GM12878 (cell line): Measurements from ENCODE around the gene TGFBR1. TPM values are rescaled to one million over a fixed set of nuclear protein-coding genes. Genes with fewer than 3 reads are reported as not detected.

Experiments
- ATAC-seq: fragments of 200-7000 bp; cut with Tn5 transposase; 3 replicates; pipeline ENCODE4 v1.9.1; 2020; ENCODE audit warnings: mild to moderate bottlenecking, moderate library complexity
- BruUV-seq: library from RNA; stranded (reverse); fragments of 400-500 nt; replicated peaks from 2 replicates; lab custom pipeline; 2021; lab: Mats Ljungman, UMichigan
- CTCF ChIA-PET: fragments of 300-600 bp; sonication (Branson Sonifier 250); formaldehyde crosslinking; extraction: SDS; loops from one replicate; lab custom pipeline; 2021; ENCODE audit warnings: inconsistent platforms; lab: Yijun Ruan, JAX
- POLR2A ChIA-PET: fragments of 350-600 bp; formaldehyde crosslinking; extraction: SDS; loops from one replicate; lab custom pipeline; 2021; ENCODE audit warnings: inconsistent platforms; lab: Charles Lee
- RAD21 ChIA-PET: fragments of 300-600 bp; sonication (Branson Sonifier 250); formaldehyde crosslinking; loops from one replicate; lab custom pipeline; 2023; ENCODE audit warnings: antibody characterized with exemption; ENCODE audit not compliant: unreplicated experiment; lab: Charles Lee
- SMC1A ChIA-PET: fragments of 300-600 bp; sonication (Branson Sonifier 250); formaldehyde crosslinking; loops from one replicate; lab custom pipeline; 2023; ENCODE audit not compliant: unreplicated experiment, uncharacterized antibody; lab: Charles Lee
- DNase-seq: peaks from one replicate; pipeline ENCODE4 v3.0.0-alpha.2; 2011; ENCODE audit warnings: low read depth, low spot score
- FAIRE-seq: peaks from 3 replicates; lab custom pipeline; 2011; peaks lifted over from hg19 to GRCh38; lab: Jason Lieb, UNC
- H2AFZ ChIP-seq: 2 replicates; pipeline ENCODE4 v1.6.0; 2011; ENCODE audit warnings: low read depth, low read length, control low read depth; ENCODE audit not compliant: control insufficient read depth
- H3K27ac ChIP-seq: 2 replicates; pipeline ENCODE4 v1.5.1; 2011; ENCODE audit warnings: control low read depth; ENCODE audit not compliant: control insufficient read depth, insufficient read depth
- H3K27me3 ChIP-seq, 2 experiments: replicated peaks in 1 of 2; 2 replicates each; pipeline versions ENCODE4 v1.6.0 to v1.6.1; 2011; ENCODE audit warnings: low read length in 1 of 2; ENCODE audit not compliant: control insufficient read depth in 2 of 2, insufficient read depth in 2 of 2
- H3K36me3 ChIP-seq, 2 experiments: 2 replicates each; pipeline ENCODE4 v1.5.1; 2011; ENCODE audit warnings: low read length in 1 of 2; ENCODE audit not compliant: control insufficient read depth in 2 of 2, insufficient read depth in 2 of 2
- H3K4me1 ChIP-seq: 2 replicates; pipeline ENCODE4 v1.6.1; 2011; ENCODE audit warnings: mild to moderate bottlenecking, low read length, moderate library complexity, mixed read lengths; ENCODE audit not compliant: control insufficient read depth, insufficient read depth
- H3K4me2 ChIP-seq: 2 replicates; pipeline ENCODE4 v1.6.0; 2011; ENCODE audit warnings: control low read depth; ENCODE audit not compliant: control insufficient read depth, insufficient read depth
- H3K4me3 ChIP-seq: fragments of 200-600 bp; sonication (generic); 2 replicates; pipeline ENCODE4 v1.5.1; 2016
- H3K79me2 ChIP-seq: 2 replicates; pipeline ENCODE4 v1.6.0; 2011; ENCODE audit warnings: low read length; ENCODE audit not compliant: control insufficient read depth, insufficient read depth
- H3K9ac ChIP-seq: 2 replicates; pipeline ENCODE4 v1.8.0; 2011; ENCODE audit warnings: low read length, control low read depth, mixed read lengths; ENCODE audit not compliant: control insufficient read depth, insufficient read depth
- H3K9me3 ChIP-seq: replicated peaks from 3 replicates; pipeline ENCODE4 v1.5.1; 2011; ENCODE audit warnings: mild to moderate bottlenecking, low read length; ENCODE audit not compliant: control insufficient read depth, insufficient read depth
- H4K20me1 ChIP-seq: 2 replicates; pipeline ENCODE4 v1.6.0; 2011; ENCODE audit not compliant: control insufficient read depth, insufficient read depth
- BACH1 ChIP-seq: fragments of 450-650 bp; IDR thresholded peaks from 2 replicates; pipeline ENCODE4 v1.6.1; 2017; ENCODE audit warnings: mild to moderate bottlenecking, borderline replicate concordance
- BHLHE40 ChIP-seq, 2 experiments: fragments of 450-650 bp in 1 of 2; IDR thresholded peaks; 2 replicates each; pipeline ENCODE4 v1.6.1; 2011 to 2017; ENCODE audit warnings: low read depth in 2 of 2, borderline replicate concordance in 1 of 2, improper control_type of control experiment in 1 of 2, low read length in 1 of 2, mild to moderate bottlenecking in 1 of 2
- CREB1 ChIP-seq: IDR thresholded peaks from 2 replicates; pipeline ENCODE4 v1.6.1; 2012; ENCODE audit warnings: low read depth, mild to moderate bottlenecking, inconsistent platforms
- HDAC6 ChIP-seq: fragments of 200-600 bp; sonication (generic); IDR thresholded peaks from one replicate; pipeline ENCODE4 v1.8.0; 2017; ENCODE audit warnings: antibody characterized with exemption; ENCODE audit not compliant: unreplicated experiment
- NFXL1 ChIP-seq: fragments of 450-650 bp; IDR thresholded peaks from 2 replicates; pipeline ENCODE4 v1.6.1; 2017; ENCODE audit warnings: antibody characterized with exemption, mild to moderate bottlenecking, borderline replicate concordance
- PAX5 ChIP-seq: IDR thresholded peaks from 2 replicates; pipeline ENCODE4 v1.6.1; 2011; ENCODE audit warnings: low read depth, low read length, borderline replicate concordance
- POLR2AphosphoS2 ChIP-seq: IDR thresholded peaks from 2 replicates; pipeline ENCODE4 v1.6.1; 2011; ENCODE audit warnings: low read depth, mild to moderate bottlenecking, low read length, improper control_type of control experiment, moderate library complexity
- POU2F2 ChIP-seq: IDR thresholded peaks from 3 replicates; pipeline ENCODE4 v1.6.1; 2011; ENCODE audit warnings: low read depth, mild to moderate bottlenecking, low read length, borderline replicate concordance
- YY1 ChIP-seq: IDR thresholded peaks from 2 replicates; pipeline ENCODE4 v1.6.1; 2011; ENCODE audit warnings: low read depth, mild to moderate bottlenecking, low read length
- ZZZ3 ChIP-seq: IDR thresholded peaks from 2 replicates; pipeline ENCODE4 v1.6.1; 2011; ENCODE audit warnings: low read depth; ENCODE audit not compliant: control insufficient read depth, insufficient read length
- WGBS: methylation state at CpG from one replicate; pipeline ENCODE4 v1.1.6; 2016; ENCODE audit warnings: low lambda C conversion rate; ENCODE audit not compliant: insufficient replicate concordance, insufficient coverage; ENCODE audit errors: missing lambda C conversion rate; 5-methylcytosine and 5-hydroxymethylcytosine counted together
- in situ Hi-C: fragments of 300-500 bp; cut with MboI; formaldehyde crosslinking; loops from 9 replicates; pipeline ENCODE4 v1.14.3; 2018; ENCODE audit warnings: mixed read lengths
- intact Hi-C: fragments of 100-400 bp; cut with micrococcal nuclease; formaldehyde crosslinking; loops from one replicate; pipeline ENCODE4 v1.14.2; 2022; ENCODE audit not compliant: unreplicated experiment
- polyA plus RNA-seq, 11 experiments: library from polyadenylated mRNA; depleted of rRNA in 4 of 11; unstranded in 6 of 11; stranded (reverse) in 5 of 11; fragments of >200 nt; fragmentation: Nextera tagmentation in 4 of 11; fragmentation: Illumina TruSeq in 1 of 11; extraction: Ambion mirVana in 4 of 11; extraction: Trizol in 1 of 11; gene quantifications; 1 replicate in 1 of 11; 2 replicates in 10 of 11; pipeline versions ENCODE4 v1.2.1 to v1.2.3, GENCODE V29; 2011 to 2016; ENCODE audit warnings: inconsistent platforms in 2 of 11, missing spikeins in 2 of 11, low read depth in 1 of 11
- total RNA-seq, 4 experiments: library from RNA; depleted of rRNA in 3 of 4; stranded (reverse); fragments of >200 nt in 3 of 4; fragmentation: Illumina TruSeq in 1 of 4; extraction: Trizol in 1 of 4; gene quantifications; 2 replicates each; pipeline versions ENCODE4 v1.2.1 to v1.2.3, GENCODE V29; 2013 to 2021
- TF ChIP-seq, protein P1 (sequence below): fragments of 450-650 bp; IDR thresholded peaks from 2 replicates; pipeline ENCODE4 v1.6.1; 2017; ENCODE audit warnings: mild to moderate bottlenecking
- TF ChIP-seq, protein P2 (sequence below): IDR thresholded peaks from 2 replicates; pipeline ENCODE4 v1.6.1; 2011; ENCODE audit warnings: low read depth, low read length, improper control_type of control experiment, borderline replicate concordance

Gene TGFBR1
- total and polyA plus RNA-seq, 10 of the 15 experiments (the other 5 are each of a cell fraction or from before 2014, with no cell fraction given) = 2.9 to 27.2 (median 16.6) TPM

DNA sequence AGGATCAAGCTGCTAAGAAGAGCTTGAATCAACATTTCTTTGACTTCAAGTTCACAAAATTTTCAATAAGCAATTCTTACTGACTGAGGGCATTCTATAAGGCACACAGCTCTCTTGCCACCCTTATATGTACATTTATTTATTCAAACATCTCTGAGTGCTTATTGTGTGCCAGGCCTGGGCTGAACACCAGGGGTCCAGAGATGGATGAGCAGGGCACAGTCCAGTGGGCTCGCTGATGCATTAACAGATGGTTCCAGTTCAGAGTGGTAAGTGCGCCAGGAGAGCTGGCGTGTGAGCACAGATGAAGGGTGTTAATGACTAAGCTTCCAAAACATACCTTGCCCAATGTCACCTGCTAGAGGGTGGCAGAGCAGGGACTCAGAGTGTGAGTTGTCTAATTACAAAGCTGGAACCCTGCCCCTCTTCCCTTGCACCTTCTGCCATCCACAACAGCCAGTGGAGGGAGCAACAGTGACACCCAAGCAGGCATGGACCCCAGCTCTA lies 92.3 kb downstream of the TGFBR1 start:
- Histone ChIP-seq H3K27me3 (no peaks in the 10 kb centered on the region), H3K79me2 (no peaks in the 10 kb centered on the region), H3K4me2 (no peak overlapping the region), H4K20me1 (no peaks in the 10 kb centered on the region), H3K4me1 (peaks cover 34% of the 10 kb centered on the region), H3K9ac (no peak overlapping the region), H3K36me3 (no peaks in the 10 kb centered on the region), H3K9me3 (peaks cover 1% of the 10 kb centered on the region; the same call in 2 of the 3 replicates), H2AFZ (peak overlapping the region; percentile 19; the same call in 1 of the 2 replicates), H3K4me3 (no peak overlapping the region), H3K27ac (no peak overlapping the region)
- in situ Hi-C loops (no loop called here), intact Hi-C loops (no loop called here)
- CTCF ChIA-PET = interaction anchor here (0.8 to 8.6 kb wide), 10 partner anchors 12 to 99 kb away, joined by 3 to 96 read pairs (median 4); partner anchors contain the start of genes ALG2 and SEC61B
- POLR2A ChIA-PET = interaction anchor here (0.6 to 3.7 kb wide), 13 partner anchors 8 to 228 kb away, joined by 3 to 20 read pairs (median 4); partner anchors contain the start of genes ALG2 and SEC61B
- TF ChIP-seq PAX5 = 0 out of 2 replicates have a peak, but pooled peaks have one; percentile 11
- TF ChIP-seq CREB1 = no peak
- 67% methylated on average over 3 of the region's 3 CpGs for WGBS
- FAIRE-seq (no peak), DNase-seq (no peak), ATAC-seq (peak; percentile 31)
- SMC1A ChIA-PET = interaction anchor here (0.6 to 6.1 kb wide), 16 partner anchors 11 to 79 kb away, joined by 3 to 68 read pairs (median 4); partner anchors contain the start of genes ALG2 and SEC61B
- no TSS peak for BruUV-seq
- RAD21 ChIA-PET = interaction anchor here (1.0 to 2.9 kb wide), 9 partner anchors 8 to 37 kb away, joined by 3 to 18 read pairs (median 6); partner anchors contain the start of genes ALG2 and SEC61B

DNA sequence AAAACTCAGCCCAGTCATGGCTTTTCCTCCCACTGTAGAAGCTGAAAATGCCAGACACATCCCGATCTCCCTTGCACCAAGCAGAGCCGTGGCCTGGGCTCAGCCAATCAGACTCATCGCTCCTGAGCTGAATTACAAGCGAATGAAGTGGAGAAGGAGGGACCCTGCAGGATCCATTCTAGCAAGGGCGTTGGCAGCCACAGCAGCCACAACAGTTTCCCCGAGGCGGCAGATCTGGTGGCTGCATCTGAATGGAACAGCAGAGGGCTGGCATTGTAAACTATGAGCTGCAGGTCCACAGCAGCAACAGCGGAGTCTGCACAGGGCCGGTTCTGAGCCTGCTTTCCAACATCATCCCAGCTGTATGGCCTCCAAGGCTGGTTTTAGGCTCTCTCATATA lies 93.1 kb downstream of the TGFBR1 start:
- FAIRE-seq = no peak
- TF ChIP-seq, protein P1, sequence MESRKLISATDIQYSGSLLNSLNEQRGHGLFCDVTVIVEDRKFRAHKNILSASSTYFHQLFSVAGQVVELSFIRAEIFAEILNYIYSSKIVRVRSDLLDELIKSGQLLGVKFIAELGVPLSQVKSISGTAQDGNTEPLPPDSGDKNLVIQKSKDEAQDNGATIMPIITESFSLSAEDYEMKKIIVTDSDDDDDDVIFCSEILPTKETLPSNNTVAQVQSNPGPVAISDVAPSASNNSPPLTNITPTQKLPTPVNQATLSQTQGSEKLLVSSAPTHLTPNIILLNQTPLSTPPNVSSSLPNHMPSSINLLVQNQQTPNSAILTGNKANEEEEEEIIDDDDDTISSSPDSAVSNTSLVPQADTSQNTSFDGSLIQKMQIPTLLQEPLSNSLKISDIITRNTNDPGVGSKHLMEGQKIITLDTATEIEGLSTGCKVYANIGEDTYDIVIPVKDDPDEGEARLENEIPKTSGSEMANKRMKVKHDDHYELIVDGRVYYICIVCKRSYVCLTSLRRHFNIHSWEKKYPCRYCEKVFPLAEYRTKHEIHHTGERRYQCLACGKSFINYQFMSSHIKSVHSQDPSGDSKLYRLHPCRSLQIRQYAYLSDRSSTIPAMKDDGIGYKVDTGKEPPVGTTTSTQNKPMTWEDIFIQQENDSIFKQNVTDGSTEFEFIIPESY = no peak
- TF ChIP-seq BACH1 = no peak
- TF ChIP-seq YY1 = no peak
- TF ChIP-seq POLR2AphosphoS2 = no peak
- TF ChIP-seq POU2F2 = no peak
- no peak for TF ChIP-seq HDAC6
- TF ChIP-seq, protein P2, sequence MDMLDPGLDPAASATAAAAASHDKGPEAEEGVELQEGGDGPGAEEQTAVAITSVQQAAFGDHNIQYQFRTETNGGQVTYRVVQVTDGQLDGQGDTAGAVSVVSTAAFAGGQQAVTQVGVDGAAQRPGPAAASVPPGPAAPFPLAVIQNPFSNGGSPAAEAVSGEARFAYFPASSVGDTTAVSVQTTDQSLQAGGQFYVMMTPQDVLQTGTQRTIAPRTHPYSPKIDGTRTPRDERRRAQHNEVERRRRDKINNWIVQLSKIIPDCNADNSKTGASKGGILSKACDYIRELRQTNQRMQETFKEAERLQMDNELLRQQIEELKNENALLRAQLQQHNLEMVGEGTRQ = no peak
- no peak for TF ChIP-seq ZZZ3
- TF ChIP-seq BHLHE40 (IDR thresholded peaks at IDR 0.05; ENCODE audit: borderline replicate concordance in 1 of 2, low read depth in 2 of 2, low read length in 1 of 2) = no peak
- TF ChIP-seq NFXL1 = no peak

More for the DNA sequence above, 93.1 kb downstream of the TGFBR1 start:
- ATAC-seq = no peak
- ChIA-PET SMC1A (interaction anchor here (0.6 to 6.1 kb wide), 14 partner anchors 11 to 80 kb away, joined by 3 to 68 read pairs (median 4); partner anchors contain the start of genes ALG2 and SEC61B), POLR2A (interaction anchor here (0.6 to 3.7 kb wide), 9 partner anchors 10 to 789 kb away, joined by 3 to 20 read pairs (median 4); partner anchors contain the start of genes ALG2 and SEC61B), CTCF (interaction anchor here (0.7 to 8.6 kb wide), 7 partner anchors 13 to 98 kb away, joined by 3 to 96 read pairs (median 4); partner anchors contain the start of genes ALG2 and SEC61B), RAD21 (interaction anchor here (1.0 to 2.9 kb wide), 7 partner anchors 9 to 36 kb away, joined by 3 to 18 read pairs (median 8); partner anchors contain the start of genes ALG2 and SEC61B)
- H3K27me3 ChIP-seq = no peaks in the 10 kb centered on the region
- intact Hi-C loops = no loop called here
- WGBS = 96% methylated on average over 9 of the region's 9 CpGs
- no peaks in the 10 kb centered on the region for H3K36me3 ChIP-seq
- H4K20me1 ChIP-seq = no peaks in the 10 kb centered on the region
- H3K4me2 ChIP-seq = no peak overlapping the region
- H3K27ac ChIP-seq = no peak overlapping the region
- peaks cover 34% of the 10 kb centered on the region for H3K4me1 ChIP-seq
- in situ Hi-C loops = no loop called here
- BruUV-seq = no TSS peak
- H3K9me3 ChIP-seq = peaks cover 1% of the 10 kb centered on the region; the same call in 2 of the 3 replicates
- H3K4me3 ChIP-seq = no peak overlapping the region
- H3K9ac ChIP-seq = no peak overlapping the region
- no peak overlapping the region for H2AFZ ChIP-seq
- no peak for DNase-seq
- no peaks in the 10 kb centered on the region for H3K79me2 ChIP-seq
